GM18498 (cell line): ENCODE results near the gene IFRD2.

Experiments
- ATAC-seq: cut with Tn5 transposase; IDR thresholded peaks from one replicate; pipeline ENCODE4 v1.9.1; 2021; ENCODE audit warnings: mild to moderate bottlenecking, moderate library complexity; ENCODE audit not compliant: unreplicated experiment

The IFRD2 gene

GRCh38 chr3:50302095-50303012 is 10.1 kb upstream of the IFRD2 start:
- no peak for ATAC-seq

- no peak for ATAC-seq
Observed at GRCh38 chr3:50300681-50301254, 8.5 kb upstream of the IFRD2 start.

- no peak for ATAC-seq
Observed at GRCh38 chr3:50299929-50300680, 7.9 kb upstream of the IFRD2 start.

- ATAC-seq = no peak
Observed at GRCh38 chr3:50299638-50299928, 7.4 kb upstream of the IFRD2 start.

- ATAC-seq = peak; percentile 89
Observed at GRCh38 chr3:50298836-50299637, 6.8 kb upstream of the IFRD2 start, which contains the start of the genes HYAL3 and NAA80. Gene HYAL3 (minus strand): TSS chr3:50299405. CDS start chr3:50295602, 3,803 bp downstream. Gene NAA80 (minus strand): TSS chr3:50299405. CDS start chr3:50297463, 1,942 bp downstream.

GRCh38 chr3:50297896-50298725 is 5.9 kb upstream of the IFRD2 start:
- no peak for ATAC-seq

GRCh38 chr3:50297384-50297775 is 5.2 kb upstream of the IFRD2 start:
- no peak for ATAC-seq

GRCh38 chr3:50296721-50297383 is 4.6 kb upstream of the IFRD2 start:
- no peak for ATAC-seq

GRCh38 chr3:50295553-50296431 is 3.6 kb upstream of the IFRD2 start:
- ATAC-seq = no peak

GRCh38 chr3:50294492-50295403 is 2.5 kb upstream of the IFRD2 start:
- no peak for ATAC-seq

GRCh38 chr3:50294089-50294488 is 1.9 kb upstream of the IFRD2 start:
- ATAC-seq = no peak

- ATAC-seq = no peak
Observed at GRCh38 chr3:50293079-50293801, 1.0 kb upstream of the IFRD2 start.

GRCh38 chr3:50290161-50290641 is 2.0 kb downstream of the IFRD2 start:
- ATAC-seq = no peak

GRCh38 chr3:50289130-50289529 is 3.1 kb downstream of the IFRD2 start:
- ATAC-seq = no peak

GRCh38 chr3:50288387-50289007 is 3.7 kb downstream of the IFRD2 start:
- ATAC-seq = no peak

- no peak for ATAC-seq
Observed at GRCh38 chr3:50287262-50287661, 5.0 kb downstream of the IFRD2 start.
